ENCODE measurements around the gene B3GNT5.

The B3GNT5 gene

DNA sequence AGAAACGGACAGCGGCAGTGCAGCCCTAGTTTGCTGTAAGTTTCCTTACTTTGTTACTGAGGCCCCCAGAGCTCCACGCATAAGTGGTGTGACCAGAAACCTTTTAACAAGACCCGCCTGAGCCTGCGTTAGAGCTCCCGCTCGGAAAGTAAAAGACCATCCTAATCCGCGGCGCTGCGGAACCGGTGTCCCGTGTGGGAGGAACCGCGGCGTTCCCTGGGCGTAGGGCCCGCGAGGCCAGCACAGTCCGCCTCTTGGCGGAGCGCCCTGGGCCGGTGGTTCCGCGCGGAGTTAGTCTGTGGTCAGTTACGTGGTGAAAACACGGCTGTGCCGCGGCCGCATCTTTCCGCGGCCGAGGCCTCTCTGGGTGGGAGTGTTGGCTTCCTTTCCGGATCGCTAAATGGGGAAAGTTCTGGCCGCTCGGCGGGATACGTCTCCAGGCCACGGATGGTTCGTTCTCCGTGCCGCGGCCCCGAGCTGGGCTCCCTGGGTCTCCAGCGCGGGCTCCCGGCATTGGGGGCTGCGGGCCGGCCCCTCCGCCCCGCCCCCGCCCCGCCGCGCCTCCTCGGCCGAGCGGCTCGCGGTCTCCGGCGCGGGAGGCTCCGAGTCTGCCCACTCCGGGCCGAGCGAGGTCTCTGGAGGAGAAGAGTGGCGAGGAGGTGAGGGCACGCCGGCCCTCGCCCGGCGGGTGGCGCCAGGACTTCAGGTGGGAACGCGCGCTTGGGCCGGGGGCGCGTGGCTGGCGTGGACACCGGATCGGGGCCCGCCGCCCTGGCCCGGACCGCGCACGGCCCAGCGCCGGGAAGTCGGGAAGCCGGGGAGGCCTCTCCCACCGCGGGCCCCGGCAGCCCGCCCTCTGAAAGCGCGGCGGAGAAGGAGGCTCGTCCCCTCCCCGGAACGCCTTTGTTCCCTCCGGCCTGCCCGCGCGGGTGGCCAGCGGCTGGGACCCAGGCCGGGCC lies 754 bp downstream of the B3GNT5 start:
- TF ChIP-seq, protein P1, sequence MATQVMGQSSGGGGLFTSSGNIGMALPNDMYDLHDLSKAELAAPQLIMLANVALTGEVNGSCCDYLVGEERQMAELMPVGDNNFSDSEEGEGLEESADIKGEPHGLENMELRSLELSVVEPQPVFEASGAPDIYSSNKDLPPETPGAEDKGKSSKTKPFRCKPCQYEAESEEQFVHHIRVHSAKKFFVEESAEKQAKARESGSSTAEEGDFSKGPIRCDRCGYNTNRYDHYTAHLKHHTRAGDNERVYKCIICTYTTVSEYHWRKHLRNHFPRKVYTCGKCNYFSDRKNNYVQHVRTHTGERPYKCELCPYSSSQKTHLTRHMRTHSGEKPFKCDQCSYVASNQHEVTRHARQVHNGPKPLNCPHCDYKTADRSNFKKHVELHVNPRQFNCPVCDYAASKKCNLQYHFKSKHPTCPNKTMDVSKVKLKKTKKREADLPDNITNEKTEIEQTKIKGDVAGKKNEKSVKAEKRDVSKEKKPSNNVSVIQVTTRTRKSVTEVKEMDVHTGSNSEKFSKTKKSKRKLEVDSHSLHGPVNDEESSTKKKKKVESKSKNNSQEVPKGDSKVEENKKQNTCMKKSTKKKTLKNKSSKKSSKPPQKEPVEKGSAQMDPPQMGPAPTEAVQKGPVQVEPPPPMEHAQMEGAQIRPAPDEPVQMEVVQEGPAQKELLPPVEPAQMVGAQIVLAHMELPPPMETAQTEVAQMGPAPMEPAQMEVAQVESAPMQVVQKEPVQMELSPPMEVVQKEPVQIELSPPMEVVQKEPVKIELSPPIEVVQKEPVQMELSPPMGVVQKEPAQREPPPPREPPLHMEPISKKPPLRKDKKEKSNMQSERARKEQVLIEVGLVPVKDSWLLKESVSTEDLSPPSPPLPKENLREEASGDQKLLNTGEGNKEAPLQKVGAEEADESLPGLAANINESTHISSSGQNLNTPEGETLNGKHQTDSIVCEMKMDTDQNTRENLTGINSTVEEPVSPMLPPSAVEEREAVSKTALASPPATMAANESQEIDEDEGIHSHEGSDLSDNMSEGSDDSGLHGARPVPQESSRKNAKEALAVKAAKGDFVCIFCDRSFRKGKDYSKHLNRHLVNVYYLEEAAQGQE (IDR thresholded peaks at IDR 0.05; ENCODE audit: insufficient read depth in 1 of 2, low read depth in 2 of 2, low read length in 2 of 2) = no peak
- TF ChIP-seq TAF1 (IDR thresholded peaks at IDR 0.05; ENCODE audit: borderline replicate concordance, insufficient read depth, low read length) (no peak), POLR2AphosphoS5 (IDR thresholded peaks at IDR 0.05; ENCODE audit: low read depth, low read length) (no peak)

DNA sequence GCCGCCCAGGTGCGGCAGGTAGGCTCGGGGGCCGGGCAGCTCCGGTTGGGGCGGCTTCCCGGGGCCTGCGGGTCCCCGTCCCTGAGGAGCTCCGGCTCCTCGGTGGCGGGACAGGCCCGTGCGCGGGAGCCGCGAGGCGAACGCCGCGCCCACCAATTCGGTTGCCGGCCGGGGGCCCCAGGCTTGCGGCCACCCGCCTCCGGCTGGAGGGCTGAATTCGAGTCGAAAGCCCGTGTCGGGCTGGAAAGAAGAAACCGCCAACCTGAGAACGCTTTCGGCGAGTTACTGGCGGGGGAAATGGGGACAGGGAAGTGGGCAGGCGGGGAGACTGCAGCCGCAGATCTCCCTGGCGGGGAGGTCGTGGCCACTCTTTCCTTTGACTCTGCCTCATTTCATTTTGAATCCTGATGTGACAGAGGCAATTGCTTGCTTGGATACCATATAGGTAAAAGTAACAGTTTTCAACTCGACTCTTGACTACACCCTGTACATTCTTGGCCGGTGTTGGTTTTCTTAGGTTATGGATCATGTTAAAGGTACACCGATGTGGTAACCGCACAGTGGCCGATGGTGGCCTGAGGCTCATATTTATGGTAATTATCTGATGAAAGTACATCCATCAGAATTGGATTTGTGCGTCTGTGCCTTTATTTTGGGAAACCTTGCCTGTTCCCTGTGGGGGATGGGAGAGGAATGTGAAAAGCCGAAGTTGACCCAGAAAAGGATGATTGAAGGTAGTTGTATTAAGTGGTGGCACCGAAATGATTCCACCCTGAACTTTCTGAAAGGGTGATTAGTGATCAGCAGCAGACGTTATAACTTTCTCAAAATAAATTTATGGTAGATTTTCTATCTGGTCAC lies 1.7 kb downstream of the B3GNT5 start:
- no peak for TF ChIP-seq SIN3A (IDR thresholded peaks at IDR 0.05; ENCODE audit: borderline replicate concordance, insufficient read depth, low read length)
- no peak for TF ChIP-seq FOXP2 (optimal IDR thresholded peaks at IDR 0.05; ENCODE audit: borderline replicate concordance, extremely low read depth, extremely low read length, insufficient read depth)
- TF ChIP-seq TAF1 (IDR thresholded peaks at IDR 0.05; ENCODE audit: borderline replicate concordance, insufficient read depth, low read length) = no peak
- TF ChIP-seq, protein P1 (IDR thresholded peaks at IDR 0.05; ENCODE audit: insufficient read depth in 1 of 2, low read depth in 2 of 2, low read length in 2 of 2) = no peak
- no peak for TF ChIP-seq POLR2AphosphoS5 (IDR thresholded peaks at IDR 0.05; ENCODE audit: low read depth, low read length)

DNA sequence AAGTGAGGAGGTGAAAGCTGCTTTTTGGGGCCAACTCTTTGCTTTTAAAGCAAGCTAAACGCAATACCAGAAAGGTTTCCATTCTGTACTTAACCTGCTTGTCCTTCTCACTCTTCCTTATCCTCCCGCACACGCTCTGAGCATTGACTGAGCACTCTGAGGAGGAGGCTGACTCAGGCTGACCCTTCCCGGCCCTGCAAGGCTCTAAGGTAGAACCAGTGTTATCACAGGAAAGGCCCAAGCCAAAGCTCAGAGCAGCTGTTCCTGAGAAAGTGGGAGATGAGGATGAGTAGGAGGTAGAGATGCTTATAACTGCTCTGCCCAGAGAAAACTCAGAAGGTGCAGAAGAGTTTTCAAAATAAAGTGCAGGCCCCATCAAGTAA lies 2.3 kb downstream of the B3GNT5 start:
- TF ChIP-seq TAF1 (IDR thresholded peaks at IDR 0.05; ENCODE audit: borderline replicate concordance, insufficient read depth, low read length) = no peak
- TF ChIP-seq FOXP2 (optimal IDR thresholded peaks at IDR 0.05; ENCODE audit: borderline replicate concordance, extremely low read depth, extremely low read length, insufficient read depth) = no peak

DNA sequence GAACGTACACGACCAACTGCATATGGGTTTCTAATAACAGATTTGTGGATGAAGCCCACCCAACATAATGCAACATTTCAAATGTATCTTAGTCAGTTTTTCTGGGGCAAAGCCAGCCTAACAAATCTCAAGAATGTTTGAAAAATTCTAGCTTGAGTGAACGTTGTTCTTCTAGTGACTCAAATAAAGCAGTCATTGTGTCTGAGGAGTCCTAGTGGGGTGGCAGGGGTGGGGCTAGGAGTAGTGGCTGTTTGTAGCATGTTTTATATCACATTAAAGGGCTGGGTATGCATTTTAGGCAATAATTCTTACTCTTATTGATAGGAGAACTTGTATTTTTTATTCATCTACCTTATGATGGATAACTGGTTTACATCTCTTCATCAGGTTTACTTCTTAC lies 6.0 kb downstream of the B3GNT5 start:
- TF ChIP-seq, protein P1 (IDR thresholded peaks at IDR 0.05; ENCODE audit: insufficient read depth in 1 of 2, low read depth in 2 of 2, low read length in 2 of 2) = no peak
- TF ChIP-seq FOXP2 (optimal IDR thresholded peaks at IDR 0.05; ENCODE audit: borderline replicate concordance, extremely low read depth, extremely low read length, insufficient read depth) = no peak
- no peak for TF ChIP-seq SIN3A (IDR thresholded peaks at IDR 0.05; ENCODE audit: borderline replicate concordance, insufficient read depth, low read length)
- TF ChIP-seq TAF1 (IDR thresholded peaks at IDR 0.05; ENCODE audit: borderline replicate concordance, insufficient read depth, low read length) = no peak
- TF ChIP-seq POLR2AphosphoS5 (IDR thresholded peaks at IDR 0.05; ENCODE audit: low read depth, low read length) = no peak

DNA sequence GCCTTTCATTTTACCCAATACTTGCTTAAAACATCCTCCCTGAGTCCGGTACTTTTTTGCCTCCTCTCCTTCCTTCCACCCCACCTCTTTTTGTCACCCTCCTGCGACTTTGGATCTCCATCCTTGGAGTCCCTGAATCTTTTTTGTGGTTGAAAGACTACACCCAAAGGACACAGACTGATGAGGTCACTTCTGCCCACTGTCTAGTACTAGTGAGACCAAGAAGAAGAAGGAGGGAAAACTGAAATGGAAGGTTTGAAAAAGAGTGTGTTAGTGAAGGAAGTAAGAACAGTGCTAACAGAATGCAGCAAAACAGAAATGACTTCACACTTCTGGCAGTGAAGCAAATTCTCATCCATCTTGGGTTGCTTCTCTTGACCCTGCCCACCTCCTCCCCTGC lies 6.6 kb downstream of the B3GNT5 start:
- TF ChIP-seq, protein P1 (IDR thresholded peaks at IDR 0.05; ENCODE audit: insufficient read depth in 1 of 2, low read depth in 2 of 2, low read length in 2 of 2) = no peak
- TF ChIP-seq SIN3A (IDR thresholded peaks at IDR 0.05; ENCODE audit: borderline replicate concordance, insufficient read depth, low read length) (no peak), FOXP2 (optimal IDR thresholded peaks at IDR 0.05; ENCODE audit: borderline replicate concordance, extremely low read depth, extremely low read length, insufficient read depth) (no peak), POLR2AphosphoS5 (IDR thresholded peaks at IDR 0.05; ENCODE audit: low read depth, low read length) (no peak), TAF1 (IDR thresholded peaks at IDR 0.05; ENCODE audit: borderline replicate concordance, insufficient read depth, low read length) (no peak)
